GM12872 (cell line): ENCODE measurements around the gene GRPEL1.

Source experiments
- CTCF ChIP-seq: IDR thresholded peaks from 3 replicates; pipeline ENCODE4 v1.5.1; 2011; ENCODE audit warnings: low read depth, mild to moderate bottlenecking, low read length, moderate library complexity; ENCODE audit not compliant: insufficient read depth

GRPEL1 gene

DNA sequence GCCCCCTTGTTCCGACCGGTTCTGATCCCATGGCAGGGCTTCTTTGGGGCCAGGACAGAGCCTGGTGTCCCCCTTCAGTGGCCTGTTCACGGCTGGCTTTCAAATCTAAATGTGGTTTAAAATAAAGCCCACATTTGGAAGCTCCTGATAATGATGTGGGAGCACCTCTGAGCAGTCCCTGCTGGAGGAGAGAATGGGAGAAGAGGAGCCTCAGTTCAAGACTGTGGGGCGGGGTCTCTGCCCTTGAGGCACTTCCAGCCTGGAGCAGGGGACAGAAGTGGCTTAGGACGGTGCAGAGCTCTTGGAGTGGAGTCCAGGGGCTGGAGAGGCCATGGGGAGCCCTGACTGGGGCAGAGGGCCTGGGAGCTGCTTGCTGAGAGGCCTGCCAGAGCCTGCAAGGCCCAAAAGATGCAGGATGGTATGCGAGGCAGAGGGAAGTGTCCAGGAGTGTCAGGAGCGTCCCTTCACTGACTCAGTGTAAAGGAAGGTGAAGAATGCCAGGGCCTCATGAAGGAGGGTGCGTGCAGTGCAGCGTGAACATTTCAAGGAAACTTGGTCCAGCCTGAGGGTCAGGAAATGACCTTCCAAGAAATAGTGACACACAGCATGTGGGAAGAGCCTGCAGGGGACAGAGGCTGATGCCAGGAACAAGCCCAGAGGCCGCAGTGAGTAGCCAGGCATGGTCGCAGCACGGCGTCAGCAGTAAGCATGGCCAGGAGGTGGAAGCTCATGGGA, 45.8 kb downstream of the GRPEL1 start:
- TF ChIP-seq CTCF = no peak

DNA sequence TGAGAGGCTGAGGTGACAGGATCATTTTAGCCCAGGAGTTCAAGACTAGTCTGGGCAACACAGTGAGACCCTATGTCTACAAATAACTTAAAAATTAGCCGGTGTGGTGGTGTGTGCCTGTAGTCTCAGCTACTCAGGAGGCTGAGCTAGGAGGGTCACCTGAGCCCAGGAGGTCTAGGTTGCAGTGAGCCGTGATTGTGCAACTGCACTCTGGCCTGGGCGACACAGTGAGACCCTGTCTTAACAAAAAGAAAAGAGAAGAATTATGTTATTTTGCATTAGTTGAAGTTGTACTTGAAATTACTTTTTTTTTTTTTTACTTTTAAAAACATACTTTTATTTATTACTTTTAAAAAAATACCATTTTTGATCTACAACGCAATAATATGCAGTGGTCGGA, 46.5 kb downstream of the GRPEL1 start:
- TF ChIP-seq CTCF = no peak

- no peak for TF ChIP-seq CTCF
These were observed 47.0 kb downstream of the GRPEL1 start for GRCh38 chr4:7020856-7021255.

DNA sequence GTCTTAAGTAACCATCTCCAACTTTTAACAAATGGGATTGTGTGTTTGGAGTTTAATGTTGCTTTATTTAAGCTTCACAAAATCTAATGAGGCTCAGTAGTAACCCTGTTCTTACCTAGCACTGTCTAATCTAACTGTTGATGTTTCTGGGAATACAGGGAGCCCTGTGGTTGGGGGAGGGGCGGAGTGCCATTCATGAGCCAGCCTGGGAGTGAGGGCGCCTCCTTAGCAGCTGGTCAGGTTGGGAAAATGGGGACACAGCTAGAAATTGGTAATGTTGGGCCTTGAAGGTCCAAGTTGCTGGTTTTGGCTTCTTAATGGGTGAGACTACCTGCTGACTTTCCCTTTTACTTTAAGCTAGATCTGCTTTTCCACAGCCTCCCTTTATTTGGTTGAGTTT, 47.6 kb downstream of the GRPEL1 start:
- TF ChIP-seq CTCF = no peak

- TF ChIP-seq CTCF = no peak
These were observed 48.5 kb downstream of the GRPEL1 start for GRCh38 chr4:7019367-7019766.

DNA sequence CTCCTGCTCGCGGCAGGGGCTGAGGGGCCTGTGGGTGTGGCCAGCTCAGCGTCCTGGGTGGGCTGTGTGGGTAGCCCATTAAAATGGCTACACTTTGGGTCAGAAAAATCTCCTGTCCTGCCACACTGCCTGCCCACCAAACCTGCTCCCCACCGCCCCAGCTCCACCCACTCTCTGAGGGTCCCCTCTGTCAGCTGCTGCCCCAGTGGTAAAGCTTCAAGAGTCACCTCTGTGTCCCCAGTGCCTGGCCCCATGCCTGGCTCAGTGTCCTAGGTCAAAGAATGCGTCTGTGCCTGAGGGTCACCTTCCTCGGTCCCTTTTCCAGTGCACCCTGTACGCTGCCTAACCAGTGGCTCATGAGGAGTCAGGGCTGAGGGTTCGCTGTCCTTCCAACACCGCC, 49.6 kb downstream of the GRPEL1 start:
- TF ChIP-seq CTCF = no peak

DNA sequence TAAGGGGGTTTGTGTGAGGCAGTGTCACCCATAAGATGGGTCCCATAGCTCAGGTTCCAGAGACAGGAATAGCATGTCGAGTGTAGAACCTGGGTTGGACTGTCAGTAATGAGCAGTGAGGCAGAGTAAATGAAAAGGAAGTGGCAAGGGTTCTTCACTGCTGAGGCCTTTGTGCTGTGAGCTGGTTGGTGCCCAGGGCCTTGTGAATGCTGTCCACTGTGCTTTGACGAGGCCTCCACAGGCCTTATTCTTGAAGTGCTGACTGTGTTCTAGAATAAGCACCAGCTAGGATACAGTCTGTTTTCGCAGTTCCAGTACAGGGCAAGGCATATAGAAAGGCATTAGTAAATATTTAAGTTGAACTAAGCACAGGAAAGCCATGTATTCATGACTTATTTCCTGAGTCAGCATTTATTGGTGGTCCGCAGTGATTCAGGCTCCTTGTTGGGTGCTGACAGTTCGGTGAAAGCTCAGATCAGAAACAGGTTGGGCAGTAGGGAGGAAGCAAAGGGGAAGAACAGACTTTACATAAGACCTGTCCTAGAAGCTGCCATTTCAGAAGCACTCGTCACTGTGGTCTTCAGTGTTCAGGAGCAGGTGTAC, 50.3 kb downstream of the GRPEL1 start:
- no peak for TF ChIP-seq CTCF
